Urothelium cell line (cell line): Measurements from ENCODE around the gene AP5Z1.
"Not testable (repeated sequence)": the region's sequence is repeated elsewhere in the genome, so short reads cannot be mapped to it uniquely, and the experiment has no call there.

Experiments
- DNase-seq: peaks from one replicate; pipeline ENCODE4 v3.0.0; 2011; ENCODE audit warnings: low spot score, mixed read lengths
- FAIRE-seq: peaks from 2 replicates; lab custom pipeline; 2011; peaks lifted over from hg19 to GRCh38; lab: Jason Lieb, UNC

Gene AP5Z1

GRCh38 chr7:4799508-4800268 is 24.3 kb downstream of the AP5Z1 start:
- DNase-seq, result no peak
- peak; percentile 93 for FAIRE-seq

DNA sequence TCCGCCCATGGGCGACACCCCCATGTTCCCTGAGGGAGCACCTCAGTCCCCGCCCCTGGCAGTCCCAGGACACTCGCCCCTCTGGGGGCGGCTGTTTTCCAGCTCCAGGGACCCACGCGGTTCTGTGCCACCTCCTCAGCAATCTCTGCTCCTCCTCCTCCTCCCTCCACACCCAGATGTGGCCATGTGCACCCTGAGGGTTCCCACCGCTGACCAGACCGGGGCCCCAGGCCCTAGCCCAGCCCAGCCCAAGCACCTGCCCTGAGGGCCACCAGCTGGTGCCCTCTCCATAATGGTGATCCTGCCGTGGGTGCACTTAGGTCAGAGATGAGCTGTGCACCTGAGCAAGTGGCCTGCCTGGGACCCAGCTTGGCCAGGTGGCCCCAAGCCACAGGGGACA is 25.1 kb downstream of the AP5Z1 start:
- FAIRE-seq (no peak), DNase-seq (no peak)

DNA sequence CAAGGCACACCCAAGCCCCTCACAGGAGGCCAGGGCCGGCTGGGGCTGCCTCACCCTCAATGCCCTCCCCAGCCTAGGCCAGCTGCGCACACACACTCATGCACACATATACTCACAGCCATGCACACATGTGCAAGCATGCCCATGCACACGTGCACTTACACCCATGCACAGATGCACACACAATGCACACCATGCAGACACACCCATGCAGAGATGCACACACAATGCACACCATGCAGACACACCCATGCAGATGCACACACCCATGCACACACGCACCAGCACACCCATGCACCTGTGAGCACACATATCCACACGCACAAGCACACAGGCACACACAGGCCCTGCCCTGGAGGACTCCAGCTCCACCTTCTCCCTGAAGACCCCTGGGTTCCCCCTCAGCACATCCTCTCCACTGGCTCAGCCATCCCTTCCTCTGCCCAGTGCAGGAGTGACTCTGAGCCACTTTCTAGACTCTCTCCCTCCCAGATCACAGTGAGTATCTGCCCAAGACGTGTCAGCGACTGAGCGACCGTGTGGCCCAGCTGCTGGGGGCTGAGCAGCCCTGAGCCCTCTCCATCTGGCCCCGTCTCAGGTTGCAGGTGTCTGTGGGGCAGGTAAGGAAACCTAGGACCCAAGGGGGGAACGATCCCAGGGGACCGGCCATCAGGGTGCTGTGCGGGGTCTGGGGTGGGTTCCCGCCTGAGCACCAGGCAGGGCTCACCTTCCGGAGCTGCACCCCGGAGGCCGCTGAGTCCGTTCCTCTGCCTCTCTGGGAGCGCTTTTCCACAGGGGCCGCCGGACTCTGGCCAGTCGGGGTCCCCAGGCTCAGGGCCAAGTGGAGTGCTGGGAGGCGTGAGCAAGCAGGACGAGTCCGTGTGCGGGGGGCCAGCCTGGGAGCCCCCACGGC is 25.8 kb downstream of the AP5Z1 start:
- FAIRE-seq, result peak; percentile 99
- no peak for DNase-seq

GRCh38 chr7:4801839-4802231 is 26.4 kb downstream of the AP5Z1 start:
- no peak for DNase-seq
- no peak for FAIRE-seq

DNA sequence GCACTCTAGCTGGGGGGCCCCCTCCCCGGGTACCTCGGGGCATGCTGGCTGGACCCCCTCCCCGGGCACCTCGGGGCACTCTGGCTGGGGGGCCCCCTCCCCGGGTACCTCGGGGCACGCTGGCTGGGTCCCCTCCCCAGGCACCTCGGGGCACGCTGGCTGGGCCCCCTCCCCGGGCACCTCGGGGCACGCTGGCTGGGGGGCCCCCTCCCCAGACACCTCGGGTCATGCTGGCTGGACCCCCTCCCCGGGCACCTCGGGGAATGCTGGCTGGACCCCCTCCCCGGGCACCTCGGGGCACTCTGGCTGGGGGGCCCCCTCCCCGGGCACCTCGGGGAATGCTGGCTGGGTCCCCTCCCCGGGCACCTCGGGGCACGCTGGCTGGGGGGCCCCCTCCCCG is 27.2 kb downstream of the AP5Z1 start:
- FAIRE-seq, DNase-seq: not testable (repeated sequence)

DNA sequence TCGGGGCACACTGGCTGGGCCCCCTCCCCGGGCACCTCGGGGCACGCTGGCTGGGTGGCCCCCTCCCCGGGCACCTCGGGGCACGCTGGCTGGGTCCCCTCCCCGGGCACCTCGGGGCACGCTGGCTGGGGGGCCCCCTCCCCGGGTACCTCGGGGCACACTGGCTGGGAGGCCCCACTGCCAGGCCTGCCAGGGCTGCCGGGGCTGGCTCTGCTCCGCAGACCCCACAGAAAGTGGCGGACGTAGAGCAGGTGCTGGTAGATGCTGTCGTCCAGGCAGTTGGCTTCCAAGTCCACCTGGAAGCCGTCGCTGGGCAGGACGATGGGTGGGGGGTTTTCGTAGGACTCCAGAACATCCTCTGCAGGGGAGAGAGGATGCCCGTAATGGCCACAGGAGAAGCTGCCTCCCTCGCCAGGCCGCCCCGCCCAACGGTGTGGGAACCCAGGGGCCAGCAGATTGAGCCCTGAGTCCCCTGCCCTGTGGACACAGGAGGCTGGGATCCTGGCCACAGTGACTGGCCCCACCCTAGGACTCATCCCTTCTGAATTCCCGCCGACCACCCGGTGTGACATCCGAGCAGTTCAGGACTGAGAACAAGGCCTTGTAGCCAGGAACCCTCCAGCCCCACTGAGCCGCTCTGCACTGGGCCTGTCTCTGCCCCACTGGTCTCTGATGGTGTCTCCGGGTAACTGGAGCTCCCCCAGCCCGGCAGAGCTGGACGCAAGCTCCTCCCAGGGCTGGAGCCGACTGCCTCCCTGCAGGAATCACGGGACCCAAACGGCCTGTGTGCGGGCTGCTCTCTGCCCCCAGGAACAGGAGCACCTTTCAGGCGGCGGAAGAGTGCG is 28.2 kb downstream of the AP5Z1 start:
- peak; percentile 23 for FAIRE-seq
- DNase-seq, result no peak

- peak; percentile 90 for FAIRE-seq
These were observed 29.9 kb downstream of the AP5Z1 start for GRCh38 chr7:4805110-4805983.

GRCh38 chr7:4805984-4806300 is 30.5 kb downstream of the AP5Z1 start:
- no peak for FAIRE-seq

More at GRCh38 chr7:4805110-4805983, 29.9 kb downstream of the AP5Z1 start:
- no peak for DNase-seq

DNA sequence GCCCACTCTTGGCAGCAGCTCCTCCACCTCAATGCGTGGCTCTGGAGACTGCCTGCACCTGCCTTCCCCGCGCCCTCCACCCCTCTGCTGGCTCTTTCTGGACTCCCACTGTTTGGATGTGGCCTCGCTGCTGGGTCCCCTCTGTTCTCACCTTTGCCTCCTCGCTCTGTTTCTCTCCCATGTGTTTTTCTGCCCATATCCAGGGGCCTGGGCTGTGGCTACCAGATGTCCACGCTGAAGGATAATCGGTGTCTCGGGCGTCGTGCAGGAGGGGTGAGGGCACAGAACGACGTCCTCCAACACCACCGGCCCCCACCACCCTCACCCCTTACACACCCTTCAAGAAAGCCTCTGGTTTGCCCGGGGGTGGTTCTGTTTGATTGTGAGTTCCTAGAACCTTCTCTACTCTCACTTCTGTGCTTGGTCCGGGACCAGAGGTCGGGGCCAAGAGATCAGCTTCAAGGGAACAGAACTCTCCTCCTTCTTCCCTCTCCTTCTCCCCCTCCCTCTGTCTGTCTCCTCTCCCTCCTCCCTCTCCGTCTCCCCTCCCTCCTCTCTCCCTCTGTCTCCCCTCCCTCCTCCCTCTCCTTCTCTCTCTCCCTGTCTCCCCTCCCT is 31.7 kb downstream of the AP5Z1 start:
- FAIRE-seq (peak; percentile 90), DNase-seq (no peak)

More at GRCh38 chr7:4805984-4806300, 30.5 kb downstream of the AP5Z1 start:
- no peak for DNase-seq

- FAIRE-seq, result peak; percentile 96
- no peak for DNase-seq
These were observed 32.2 kb downstream of the AP5Z1 start for GRCh38 chr7:4807598-4808016.

- DNase-seq (no peak), FAIRE-seq (no peak)
These were observed 32.6 kb downstream of the AP5Z1 start for GRCh38 chr7:4808026-4808425.

- FAIRE-seq (peak; percentile 81), DNase-seq (no peak)
These were observed 33.1 kb downstream of the AP5Z1 start for GRCh38 chr7:4808565-4808964.

GRCh38 chr7:4809091-4809591 is 33.7 kb downstream of the AP5Z1 start:
- DNase-seq (no peak), FAIRE-seq (peak; percentile 95)

DNA sequence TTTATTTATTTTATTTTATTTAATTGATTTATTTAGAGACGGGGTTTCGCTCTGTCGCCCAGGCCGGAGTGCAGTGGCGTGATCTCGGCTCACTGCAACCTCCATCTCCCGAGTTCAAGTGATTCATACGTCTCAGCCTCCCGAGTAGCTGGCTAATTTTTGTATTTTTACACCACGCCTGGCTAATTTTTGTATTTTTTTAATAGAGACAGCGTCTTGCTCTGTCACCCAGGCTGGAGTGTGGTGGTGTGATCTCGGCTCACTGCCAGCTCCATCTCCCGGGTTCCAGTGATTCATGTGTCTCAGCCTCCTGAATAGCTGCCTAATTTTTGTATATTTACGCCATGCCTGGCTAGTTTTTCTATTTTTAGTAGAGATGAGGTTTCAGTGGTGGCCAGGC is 34.2 kb downstream of the AP5Z1 start:
- DNase-seq (no peak), FAIRE-seq (no peak)

GRCh38 chr7:4814433-4814832 is 39.0 kb downstream of the AP5Z1 start:
- DNase-seq (no peak), FAIRE-seq (peak; percentile 91)

GRCh38 chr7:4815121-4815520 is 39.7 kb downstream of the AP5Z1 start:
- FAIRE-seq (no peak), DNase-seq (no peak)

DNA sequence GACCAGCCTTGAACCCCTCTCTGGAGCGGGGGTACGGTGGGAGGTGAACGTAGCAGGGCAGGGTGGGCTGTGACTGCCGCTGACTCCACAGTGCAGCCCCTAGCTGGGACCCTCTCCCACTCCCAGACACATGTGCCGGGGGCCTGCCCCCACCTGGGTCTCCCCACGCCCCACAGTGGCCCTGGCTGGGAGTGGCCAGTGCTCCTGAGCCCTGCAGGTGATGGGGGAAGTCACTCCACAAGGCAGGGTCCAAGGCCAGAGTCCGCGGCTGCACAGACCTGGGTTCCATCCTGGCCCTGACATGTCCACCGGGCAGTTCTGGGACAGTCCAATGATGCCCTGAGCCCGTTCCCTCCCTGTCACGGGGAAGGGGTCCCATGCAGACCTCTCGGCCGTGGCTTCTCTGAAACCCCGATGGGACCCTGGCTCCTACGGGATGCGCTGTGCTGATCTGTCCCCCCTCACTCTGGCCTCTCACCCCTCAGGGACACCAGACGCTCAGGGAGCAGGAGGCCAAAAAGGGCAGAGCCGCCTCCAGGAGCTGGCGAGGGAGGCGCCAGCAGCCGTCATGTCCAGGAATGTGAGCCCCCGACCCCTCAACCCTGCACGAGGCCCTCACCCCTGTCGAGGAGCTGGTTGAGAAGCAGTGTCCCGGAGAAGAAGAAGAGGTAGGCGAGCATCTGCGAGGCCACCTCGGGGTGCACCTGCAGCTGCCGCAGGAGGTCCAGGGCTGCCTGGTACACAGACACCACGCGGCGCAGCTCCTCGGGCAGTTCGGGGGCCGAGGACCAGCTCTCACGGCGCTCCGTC is 40.4 kb downstream of the AP5Z1 start:
- DNase-seq, result no peak
- peak; percentile 56 for FAIRE-seq

DNA sequence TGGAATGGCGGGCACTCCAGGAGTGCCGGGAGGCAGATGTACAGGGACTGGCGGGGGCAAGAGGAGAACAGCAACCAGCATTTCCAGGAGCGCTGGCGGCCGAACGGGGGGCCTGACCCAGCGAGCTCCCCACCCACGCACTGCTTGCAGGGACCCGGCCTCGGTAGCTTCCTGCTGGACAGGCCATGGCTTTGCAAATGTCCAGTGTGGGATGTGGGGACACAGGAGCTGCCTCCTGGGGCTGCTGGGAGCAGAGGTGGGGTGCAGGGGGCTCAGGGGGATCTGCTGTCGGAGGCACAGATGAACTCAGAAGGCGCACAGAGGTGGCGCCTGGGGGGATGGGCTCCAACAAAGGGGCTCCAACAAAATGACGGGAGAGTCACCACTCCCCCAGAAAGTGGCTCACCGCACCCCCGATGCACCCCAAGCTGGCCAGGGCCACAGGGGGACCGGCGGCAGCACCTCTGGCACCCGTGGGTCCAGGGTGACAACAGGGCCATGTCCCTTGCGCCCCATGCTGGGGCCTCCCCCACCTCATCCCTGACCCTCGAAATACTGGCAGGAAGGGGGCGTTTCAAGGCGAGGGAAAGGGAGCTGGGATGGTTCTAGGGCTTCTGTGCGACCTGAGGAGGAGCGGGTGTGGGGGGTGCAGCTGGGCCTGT is 41.1 kb downstream of the AP5Z1 start:
- no peak for DNase-seq
- no peak for FAIRE-seq
